ENCODE measurements around the gene SH3D19. TPM values are rescaled to one million over a fixed set of nuclear protein-coding genes. Genes with fewer than 3 reads are reported as not detected.

Gene SH3D19
- total and polyA plus RNA-seq, 2 of the 4 experiments (the other 2 are of a cell fraction) = 14.4 to 27.2 TPM

- ATAC-seq (ENCODE audit: low read depth) (no peak), DNase-seq (no peak)
- in situ Hi-C loops (cut with MboI; ENCODE audit: low sequenced_read_pairs) (loop anchor here (25.0 kb wide), 2 partner anchors 509 to 1284 kb away; no protein-coding TSS in a partner anchor), dilution Hi-C loops (cut with HindIII; ENCODE audit: low sequenced_read_pairs, unreplicated experiment) (no loop called here), intact Hi-C loops (cut with micrococcal nuclease) (no loop called here)
- Histone ChIP-seq H3K36me3 (ENCODE audit: control insufficient read depth, insufficient read depth, low read length) (peaks cover 33% of the 10 kb centered on the region), H2AK5ac (ENCODE audit: low read depth, low read length) (no peak overlapping the region), H3K27ac (ENCODE audit: insufficient read depth, low read length) (no peak overlapping the region), H3K18ac (ENCODE audit: low read depth, low read length) (no peak overlapping the region), H2AFZ (replicated peaks; ENCODE audit: low read length, poor library complexity) (no peak overlapping the region), H2BK20ac (ENCODE audit: low read depth, low read length) (no peak overlapping the region), H2BK120ac (ENCODE audit: low read depth, low read length) (no peak overlapping the region), H2AK9ac (replicated peaks; ENCODE audit: low read depth, low read length, poor library complexity) (no peak overlapping the region), H3K23ac (ENCODE audit: low read depth, low read length) (no peak overlapping the region), H3K4me2 (ENCODE audit: low read depth, low read length) (no peak overlapping the region), H3K4me3 (ENCODE audit: insufficient read depth, low read depth, low read length) (no peak overlapping the region), H3K27me3 (ENCODE audit: control insufficient read depth, insufficient read depth, low read length) (no peaks in the 10 kb centered on the region), H2BK15ac (ENCODE audit: low read depth, low read length) (no peak overlapping the region), H4K91ac (ENCODE audit: insufficient read depth, low read depth, low read length) (no peak overlapping the region), H3K4ac (ENCODE audit: low read depth, low read length) (no peak overlapping the region), H3K56ac (ENCODE audit: extremely low read depth, insufficient read depth, low read length) (no peak overlapping the region), H4K8ac (ENCODE audit: low read depth in 2 of 2, low read length in 2 of 2) (no peak overlapping the region), H3K9me3 (ENCODE audit: control insufficient read depth, insufficient read depth, low read length) (no peaks in the 10 kb centered on the region), H3K9ac (ENCODE audit: low read depth, low read length) (no peak overlapping the region), H3K14ac (replicated peaks; ENCODE audit: low read depth, low read length) (no peak overlapping the region), H4K5ac (ENCODE audit: low read depth, low read length) (no peak overlapping the region), H3K9me1 (ENCODE audit: insufficient read depth, low read length) (no peaks in the 10 kb centered on the region), H4K20me1 (ENCODE audit: insufficient read depth, low read length) (peaks cover 57% of the 10 kb centered on the region), H3K79me1 (ENCODE audit: low read depth in 1 of 2, low read length in 2 of 2) (peaks cover 3 to 21% of the 10 kb centered on the region in 2 experiments; a peak in 3 of 4 replicates), H3K4me1 (ENCODE audit: control insufficient read depth, insufficient read depth, low read length) (no peaks in the 10 kb centered on the region), H2BK5ac (ENCODE audit: low read depth, low read length, poor library complexity, severe bottlenecking) (no peak overlapping the region)
- WGBS, 2 experiments (ENCODE audit: extremely low coverage in 2 of 2, insufficient read length in 1 of 2) = no CpG with 5 or more reads among the region's 2 CpGs
- TF ChIP-seq FOS (IDR thresholded peaks at IDR 0.05; ENCODE audit: low read depth, low read length) (no peak), BHLHE40 (IDR thresholded peaks at IDR 0.05; ENCODE audit: low read depth, low read length) (no peak), ELK1 (IDR thresholded peaks at IDR 0.05; ENCODE audit: borderline replicate concordance, low read depth, low read length) (no peak)
- CTCF ChIA-PET = no interaction called here
- no TSS peak for BruUV-seq (replicated peaks)
- POLR2A ChIA-PET (ENCODE audit: unreplicated experiment) = no interaction called here
These were observed 221.6 kb downstream of the SH3D19 start for GRCh38 chr4:151103758-151104157.
